Cardiac muscle cell (in vitro differentiated cells and primary cell): ENCODE data around the gene DKK3. TPM values are rescaled to one million over a fixed set of nuclear protein-coding genes. Genes with fewer than 3 reads are reported as not detected.
A peak's percentile ranks its signal among the peaks of the same experiment; 100 is the strongest.

Source experiments
- DNase-seq, 2 donors: peaks; one replicate each; pipeline versions ENCODE4 v3.0.0 to v3.0.0-alpha.2; 2010 to 2017; ENCODE audit warnings: low read depth in 1 of 2, low spot score in 1 of 2
- H3K27ac ChIP-seq: fragments of 200-600 bp; sonication (generic); 2 replicates; pipeline ENCODE4 v1.5.1; 2016
- H3K27me3 ChIP-seq: fragments of 200-600 bp; sonication (generic); 2 replicates; pipeline ENCODE4 v1.6.0; 2016; ENCODE audit warnings: control low read depth
- H3K36me3 ChIP-seq: fragments of 200-600 bp; sonication (generic); 2 replicates; pipeline ENCODE4 v1.5.1; 2016; ENCODE audit warnings: control low read depth
- H3K4me1 ChIP-seq: fragments of 200-600 bp; sonication (generic); 2 replicates; pipeline ENCODE4 v1.8.1; 2017; ENCODE audit warnings: low read depth, mild to moderate bottlenecking, mixed run types
- H3K4me3 ChIP-seq: fragments of 200-600 bp; sonication (generic); 2 replicates; pipeline ENCODE4 v1.5.1; 2016; ENCODE audit warnings: mild to moderate bottlenecking
- H3K9me3 ChIP-seq: fragments of 200-600 bp; sonication (generic); 2 replicates; pipeline ENCODE4 v1.5.1; 2017; ENCODE audit warnings: low read depth, mild to moderate bottlenecking, control low read depth
- CTCF ChIP-seq: IDR thresholded peaks from 2 replicates; pipeline ENCODE4 v1.5.1; 2012; ENCODE audit warnings: low read depth, mild to moderate bottlenecking, low read length
- polyA plus RNA-seq: library from polyadenylated mRNA; unstranded; fragments of >200 nt; fragmentation: Nextera tagmentation; extraction: Ambion mirVana; gene quantifications from 2 replicates; pipeline ENCODE4 v1.2.1, GENCODE V29; 2016
- total RNA-seq: library from RNA; depleted of rRNA; stranded (reverse); fragments of >200 nt; gene quantifications from 2 replicates; pipeline ENCODE4 v1.2.3, GENCODE V29; 2016

Gene DKK3
- total and polyA plus RNA-seq, 2 experiments from 2014 or later: 180 to 238 TPM

- Histone ChIP-seq H3K9me3 (no peaks in the 10 kb centered on the region), H3K4me1 (peaks cover 18% of the 10 kb centered on the region), H3K27ac (no peak overlapping the region), H3K27me3 (no peaks in the 10 kb centered on the region), H3K36me3 (no peaks in the 10 kb centered on the region), H3K4me3 (no peak overlapping the region)
- DNase-seq: no peak
- no peak for TF ChIP-seq CTCF
Observed at GRCh38 chr11:12026331-12027211, 18.1 kb upstream of the DKK3 start.

- Histone ChIP-seq H3K27me3 (no peaks in the 10 kb centered on the region), H3K9me3 (no peaks in the 10 kb centered on the region), H3K36me3 (no peaks in the 10 kb centered on the region), H3K4me1 (peaks cover 39% of the 10 kb centered on the region), H3K4me3 (no peak overlapping the region), H3K27ac (no peak overlapping the region)
- TF ChIP-seq CTCF: no peak
- no peak for DNase-seq
Observed at GRCh38 chr11:12024254-12024926, 16.0 kb upstream of the DKK3 start.

GRCh38 chr11:12023015-12023414 is 14.6 kb upstream of the DKK3 start:
- H3K27me3 ChIP-seq: no peaks in the 10 kb centered on the region
- no peak for TF ChIP-seq CTCF
- H3K4me3 ChIP-seq: no peak overlapping the region

GRCh38 chr11:12020546-12020945 is 12.1 kb upstream of the DKK3 start:
- DNase-seq: peak in 1 of 2 donors; percentile 14
- Histone ChIP-seq H3K36me3 (no peaks in the 10 kb centered on the region), H3K27ac (peak overlapping the region; percentile 85), H3K9me3 (no peaks in the 10 kb centered on the region), H3K27me3 (no peaks in the 10 kb centered on the region), H3K4me3 (no peak overlapping the region), H3K4me1 (peaks cover 51% of the 10 kb centered on the region)
- no peak for TF ChIP-seq CTCF

More at GRCh38 chr11:12023015-12023414, 14.6 kb upstream of the DKK3 start:
- Histone ChIP-seq H3K4me1 (peaks cover 41% of the 10 kb centered on the region), H3K9me3 (no peaks in the 10 kb centered on the region), H3K27ac (no peak overlapping the region), H3K36me3 (no peaks in the 10 kb centered on the region)
- DNase-seq: no peak

- TF ChIP-seq CTCF: no peak
- peak; percentile 33 to 37 for DNase-seq
- H3K27ac ChIP-seq: peak overlapping the region; percentile 85
- H3K36me3 ChIP-seq: no peaks in the 10 kb centered on the region
- peaks cover 51% of the 10 kb centered on the region for H3K4me1 ChIP-seq
- no peaks in the 10 kb centered on the region for H3K9me3 ChIP-seq
- no peak overlapping the region for H3K4me3 ChIP-seq
- no peaks in the 10 kb centered on the region for H3K27me3 ChIP-seq
Observed at GRCh38 chr11:12019866-12020416, 11.5 kb upstream of the DKK3 start.
